Panc1 (cell line): ENCODE results near the gene EEF2K. TPM values are rescaled to one million over a fixed set of nuclear protein-coding genes. Genes with fewer than 3 reads are reported as not detected.

Experiments
- ATAC-seq: fragments of 200-7000 bp; cut with Tn5 transposase; 2 replicates; pipeline ENCODE4 v1.9.1; 2020; ENCODE audit warnings: mild to moderate bottlenecking, moderate library complexity
- BruUV-seq: library from RNA; stranded (reverse); fragments of 400-500 nt; replicated peaks from 2 replicates; lab custom pipeline; 2021; lab: Mats Ljungman, UMichigan
- CTCF ChIA-PET: fragments of 300-600 bp; sonication (Branson Sonifier 250); formaldehyde crosslinking; loops from one replicate; lab custom pipeline; 2022; ENCODE audit warnings: antibody characterized with exemption; lab: Charles Lee
- POLR2A ChIA-PET: fragments of 300-600 bp; sonication (Branson Sonifier 250); formaldehyde crosslinking; loops from one replicate; lab custom pipeline; 2022; ENCODE audit warnings: antibody characterized with exemption; lab: Charles Lee
- DNase-seq: peaks from one replicate; pipeline ENCODE4 v3.0.0-alpha.2; 2010; ENCODE audit warnings: low read depth, low spot score
- H3K27ac ChIP-seq: 2 replicates; pipeline ENCODE4 v1.5.1; 2011; ENCODE audit warnings: mild to moderate bottlenecking, low read length, inconsistent platforms
- H3K27me3 ChIP-seq: fragments of 200-500 bp; sonication (Bioruptor generic); 2 replicates; pipeline ENCODE4 v1.6.0; 2014; ENCODE audit warnings: low read length, inconsistent platforms; ENCODE audit not compliant: control insufficient read depth, insufficient read depth
- H3K36me3 ChIP-seq: fragments of 200-500 bp; sonication (Bioruptor generic); 2 replicates; pipeline ENCODE4 v1.5.1; 2014; ENCODE audit warnings: inconsistent platforms, mild to moderate bottlenecking, low read length, moderate library complexity; ENCODE audit not compliant: control insufficient read depth, insufficient read depth
- H3K4me1 ChIP-seq: 2 replicates; pipeline ENCODE4 v1.5.1; 2011; ENCODE audit warnings: inconsistent platforms, mild to moderate bottlenecking, low read length, moderate library complexity; ENCODE audit not compliant: control insufficient read depth, insufficient read depth
- H3K4me3 ChIP-seq, 2 experiments: 2 replicates each; pipeline ENCODE4 v1.5.1; 2011 to 2012; ENCODE audit warnings: low read depth in 2 of 2, low read length in 2 of 2, mild to moderate bottlenecking in 2 of 2, inconsistent platforms in 1 of 2, moderate library complexity in 1 of 2
- H3K9me3 ChIP-seq: fragments of 200-500 bp; sonication (Bioruptor generic); 2 replicates; pipeline ENCODE4 v1.5.1; 2014; ENCODE audit warnings: low read depth, mild to moderate bottlenecking, inconsistent platforms, low read length, moderate library complexity; ENCODE audit not compliant: control insufficient read depth, insufficient read depth
- POLR2AphosphoS5 ChIP-seq: IDR thresholded peaks from 2 replicates; pipeline ENCODE4 v1.6.1; 2012; ENCODE audit warnings: mild to moderate bottlenecking, low read depth, low read length, moderate library complexity
- SIN3A ChIP-seq: IDR thresholded peaks from 2 replicates; pipeline ENCODE4 v1.6.1; 2012; ENCODE audit warnings: low read depth, mild to moderate bottlenecking, low read length, moderate library complexity, borderline replicate concordance; ENCODE audit not compliant: insufficient read depth
- TCF7L2 ChIP-seq: IDR thresholded peaks from 2 replicates; pipeline ENCODE4 v1.6.1; 2011; ENCODE audit warnings: mild to moderate bottlenecking, low read depth, low read length, inconsistent platforms
- in situ Hi-C: cut with HindIII; loops from 2 replicates; pipeline ENCODE4 v1.10.0; 2016; ENCODE audit warnings: low sequenced_read_pairs, low pct_unique_long_range_greater_than_20kb
- intact Hi-C: fragments of 100-400 bp; cut with micrococcal nuclease; formaldehyde crosslinking; loops from one replicate; pipeline ENCODE4 v1.10.0; 2022; ENCODE audit not compliant: unreplicated experiment
- total RNA-seq: library from RNA; stranded (reverse); gene quantifications from one replicate; pipeline ENCODE4 v1.2.1, GENCODE V29; 2021; ENCODE audit not compliant: unreplicated experiment
- TF ChIP-seq, protein P1 (sequence below), 2 experiments: IDR thresholded peaks; 2 replicates each; pipeline ENCODE4 v1.6.1; 2011 to 2012; ENCODE audit warnings: low read depth in 2 of 2, control low read depth in 1 of 2, low read length in 1 of 2, mild to moderate bottlenecking in 1 of 2, moderate library complexity in 1 of 2; ENCODE audit not compliant: insufficient read depth in 1 of 2
- TF ChIP-seq, protein P2 (sequence below): fragments of 450-650 bp; IDR thresholded peaks from 2 replicates; pipeline ENCODE4 v1.5.1; 2017; ENCODE audit warnings: mild to moderate bottlenecking

Gene EEF2K
- total RNA-seq, 1 experiment from 2014 or later = 15.0 TPM

DNA sequence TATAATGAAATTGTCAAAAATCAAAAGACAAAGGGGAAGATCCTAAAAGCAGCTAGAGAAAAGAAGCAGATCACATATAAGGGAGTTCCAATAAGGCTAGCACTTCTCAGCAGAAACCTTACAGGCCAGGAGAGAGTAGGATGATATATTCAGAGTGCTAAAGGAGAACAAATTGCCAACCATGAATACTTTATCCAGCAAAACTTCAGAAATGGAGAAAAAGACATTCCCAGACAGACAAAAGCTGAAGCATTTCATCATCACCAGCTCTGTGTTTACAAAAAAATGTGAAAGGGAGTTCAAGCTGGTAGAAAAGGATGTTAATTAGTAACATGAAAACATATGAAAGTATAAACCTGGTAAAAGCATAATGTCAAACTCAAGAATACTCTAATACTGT lies 131.0 kb downstream of the EEF2K start:
- in situ Hi-C loops (no loop called here), intact Hi-C loops (no loop called here)
- Histone ChIP-seq H3K4me1 (no peaks in the 10 kb centered on the region), H3K27ac (no peak overlapping the region), H3K4me3 (no peak overlapping the region), H3K9me3 (peaks cover 2% of the 10 kb centered on the region; the same call in 1 of the 2 replicates), H3K27me3 (no peaks in the 10 kb centered on the region), H3K36me3 (peaks cover 9% of the 10 kb centered on the region; the same call in 1 of the 2 replicates)
- BruUV-seq = no TSS peak
- CTCF ChIA-PET = no interaction called here
- POLR2A ChIA-PET = interaction anchor here (1.0 kb wide), 1 partner anchor 10 kb away, joined by 3 read pairs; no protein-coding TSS in a partner anchor
- no peak for DNase-seq
- TF ChIP-seq SIN3A = no peak
- TF ChIP-seq, protein P1, sequence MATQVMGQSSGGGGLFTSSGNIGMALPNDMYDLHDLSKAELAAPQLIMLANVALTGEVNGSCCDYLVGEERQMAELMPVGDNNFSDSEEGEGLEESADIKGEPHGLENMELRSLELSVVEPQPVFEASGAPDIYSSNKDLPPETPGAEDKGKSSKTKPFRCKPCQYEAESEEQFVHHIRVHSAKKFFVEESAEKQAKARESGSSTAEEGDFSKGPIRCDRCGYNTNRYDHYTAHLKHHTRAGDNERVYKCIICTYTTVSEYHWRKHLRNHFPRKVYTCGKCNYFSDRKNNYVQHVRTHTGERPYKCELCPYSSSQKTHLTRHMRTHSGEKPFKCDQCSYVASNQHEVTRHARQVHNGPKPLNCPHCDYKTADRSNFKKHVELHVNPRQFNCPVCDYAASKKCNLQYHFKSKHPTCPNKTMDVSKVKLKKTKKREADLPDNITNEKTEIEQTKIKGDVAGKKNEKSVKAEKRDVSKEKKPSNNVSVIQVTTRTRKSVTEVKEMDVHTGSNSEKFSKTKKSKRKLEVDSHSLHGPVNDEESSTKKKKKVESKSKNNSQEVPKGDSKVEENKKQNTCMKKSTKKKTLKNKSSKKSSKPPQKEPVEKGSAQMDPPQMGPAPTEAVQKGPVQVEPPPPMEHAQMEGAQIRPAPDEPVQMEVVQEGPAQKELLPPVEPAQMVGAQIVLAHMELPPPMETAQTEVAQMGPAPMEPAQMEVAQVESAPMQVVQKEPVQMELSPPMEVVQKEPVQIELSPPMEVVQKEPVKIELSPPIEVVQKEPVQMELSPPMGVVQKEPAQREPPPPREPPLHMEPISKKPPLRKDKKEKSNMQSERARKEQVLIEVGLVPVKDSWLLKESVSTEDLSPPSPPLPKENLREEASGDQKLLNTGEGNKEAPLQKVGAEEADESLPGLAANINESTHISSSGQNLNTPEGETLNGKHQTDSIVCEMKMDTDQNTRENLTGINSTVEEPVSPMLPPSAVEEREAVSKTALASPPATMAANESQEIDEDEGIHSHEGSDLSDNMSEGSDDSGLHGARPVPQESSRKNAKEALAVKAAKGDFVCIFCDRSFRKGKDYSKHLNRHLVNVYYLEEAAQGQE (IDR thresholded peaks at IDR 0.05; ENCODE audit: insufficient read depth in 1 of 2, low read depth in 2 of 2, low read length in 1 of 2) = no peak
- no peak for TF ChIP-seq TCF7L2
- TF ChIP-seq, protein P2, sequence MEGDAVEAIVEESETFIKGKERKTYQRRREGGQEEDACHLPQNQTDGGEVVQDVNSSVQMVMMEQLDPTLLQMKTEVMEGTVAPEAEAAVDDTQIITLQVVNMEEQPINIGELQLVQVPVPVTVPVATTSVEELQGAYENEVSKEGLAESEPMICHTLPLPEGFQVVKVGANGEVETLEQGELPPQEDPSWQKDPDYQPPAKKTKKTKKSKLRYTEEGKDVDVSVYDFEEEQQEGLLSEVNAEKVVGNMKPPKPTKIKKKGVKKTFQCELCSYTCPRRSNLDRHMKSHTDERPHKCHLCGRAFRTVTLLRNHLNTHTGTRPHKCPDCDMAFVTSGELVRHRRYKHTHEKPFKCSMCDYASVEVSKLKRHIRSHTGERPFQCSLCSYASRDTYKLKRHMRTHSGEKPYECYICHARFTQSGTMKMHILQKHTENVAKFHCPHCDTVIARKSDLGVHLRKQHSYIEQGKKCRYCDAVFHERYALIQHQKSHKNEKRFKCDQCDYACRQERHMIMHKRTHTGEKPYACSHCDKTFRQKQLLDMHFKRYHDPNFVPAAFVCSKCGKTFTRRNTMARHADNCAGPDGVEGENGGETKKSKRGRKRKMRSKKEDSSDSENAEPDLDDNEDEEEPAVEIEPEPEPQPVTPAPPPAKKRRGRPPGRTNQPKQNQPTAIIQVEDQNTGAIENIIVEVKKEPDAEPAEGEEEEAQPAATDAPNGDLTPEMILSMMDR = no peak
- no peak for TF ChIP-seq POLR2AphosphoS5
- ATAC-seq = no peak

DNA sequence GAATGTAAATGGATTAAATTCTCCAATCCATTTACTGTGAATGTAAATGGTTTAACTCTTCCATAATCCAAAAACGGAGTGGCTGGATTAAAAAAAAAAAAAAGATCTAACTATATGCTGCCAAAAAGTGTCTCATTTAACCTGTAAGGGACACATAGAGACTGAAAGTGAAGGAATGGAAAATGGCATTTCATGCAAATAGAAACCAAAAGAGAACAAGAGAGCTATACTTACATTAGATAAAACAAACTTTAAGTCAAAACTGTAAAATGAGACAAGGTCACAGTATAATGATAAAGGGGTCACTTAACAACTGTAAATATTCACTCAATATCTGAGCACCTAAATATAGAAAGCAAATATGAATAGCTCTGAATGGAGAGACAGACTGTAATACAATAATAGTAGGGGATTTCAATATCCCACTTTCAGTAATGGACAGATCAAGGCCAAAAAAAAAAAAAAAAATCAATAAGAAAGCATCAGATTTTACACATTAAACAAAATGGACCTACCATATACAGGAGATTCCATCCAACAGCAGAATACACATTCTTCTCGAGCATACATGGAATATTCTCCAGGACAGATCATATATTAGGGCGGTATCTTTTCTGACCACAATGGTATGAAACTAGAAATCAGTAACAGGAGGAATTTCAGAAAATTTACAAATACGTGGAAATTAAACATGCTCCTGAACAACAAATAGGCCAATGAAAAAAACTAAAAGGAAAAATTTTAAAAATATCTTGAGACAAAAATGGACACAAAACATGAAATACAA lies 132.0 kb downstream of the EEF2K start:
- Histone ChIP-seq H3K27ac (no peak overlapping the region), H3K9me3 (peaks cover 2% of the 10 kb centered on the region; the same call in 1 of the 2 replicates), H3K27me3 (no peaks in the 10 kb centered on the region), H3K36me3 (peaks cover 9% of the 10 kb centered on the region; the same call in 1 of the 2 replicates), H3K4me1 (no peaks in the 10 kb centered on the region), H3K4me3 (no peak overlapping the region)
- TSS peak; percentile 16 for BruUV-seq
- TF ChIP-seq POLR2AphosphoS5 (no peak), SIN3A (no peak), TCF7L2 (no peak)
- TF ChIP-seq, protein P1 (IDR thresholded peaks at IDR 0.05; ENCODE audit: insufficient read depth in 1 of 2, low read depth in 2 of 2, low read length in 1 of 2) = no peak
- TF ChIP-seq, protein P2 = no peak
- DNase-seq (no peak), ATAC-seq (no peak)
- CTCF ChIA-PET = no interaction called here
- intact Hi-C loops (no loop called here), in situ Hi-C loops (no loop called here)
- POLR2A ChIA-PET = interaction anchor here (1.0 kb wide), 1 partner anchor 9 kb away, joined by 3 read pairs; no protein-coding TSS in a partner anchor
